GM18520 (cell line): Measurements from ENCODE around the gene WDR46.

ENCODE experiments used
- ATAC-seq: cut with Tn5 transposase; IDR thresholded peaks from one replicate; pipeline ENCODE4 v1.9.1; 2021; ENCODE audit not compliant: unreplicated experiment

The WDR46 gene

DNA sequence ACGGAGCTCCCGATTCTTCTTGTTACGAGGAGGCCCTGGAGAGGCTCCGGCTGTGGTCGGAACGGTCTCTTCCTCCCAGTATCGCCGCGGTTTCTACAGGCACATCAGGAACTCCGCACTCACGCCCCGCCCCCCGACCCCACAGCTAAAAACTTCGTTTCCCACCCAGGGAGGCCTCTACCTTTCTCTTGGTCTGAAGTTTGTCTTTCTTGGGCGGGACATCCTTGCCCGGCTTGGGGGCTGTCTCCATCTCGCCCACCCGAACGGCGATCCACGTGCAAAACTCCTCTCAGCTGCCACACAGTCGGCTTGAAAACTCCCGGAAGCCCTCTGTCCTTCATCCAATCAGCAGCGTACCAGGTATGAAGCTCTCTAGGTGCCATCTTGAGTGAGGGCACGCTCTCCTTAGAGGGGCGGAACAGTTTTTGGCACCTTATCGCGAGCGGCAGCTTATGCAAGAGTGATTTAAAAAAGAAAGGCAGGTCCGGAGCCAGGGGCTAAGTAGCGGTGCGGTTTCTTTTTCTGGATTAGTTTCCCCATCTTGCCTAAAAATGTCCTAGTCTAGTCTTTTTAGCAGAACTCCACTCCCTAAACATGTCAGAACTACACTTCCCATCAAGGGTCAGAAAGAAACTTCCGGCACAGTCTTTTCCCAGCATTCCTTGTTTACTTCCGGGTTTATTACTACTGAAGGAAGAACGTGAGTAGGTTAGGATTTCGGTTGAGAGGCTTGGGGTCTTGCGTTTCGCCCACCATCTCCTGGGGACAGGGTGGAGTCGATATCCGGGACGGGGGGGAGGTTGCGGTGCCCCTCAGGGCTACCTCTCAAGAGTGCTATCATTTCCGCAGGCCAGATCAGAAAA lies at the start of gene WDR46, which contains the start of gene PFDN6:
Gene WDR46, minus strand, starts transcription at position 319 of the 863 bp plus-strand sequence. Its CDS starts 69 bp downstream, at position 250.
Gene PFDN6, plus strand, starts transcription at position 681 of the 863 bp plus-strand sequence. CDS start 256 bp downstream, outside the sequence.
- peak; percentile 84 for ATAC-seq

DNA sequence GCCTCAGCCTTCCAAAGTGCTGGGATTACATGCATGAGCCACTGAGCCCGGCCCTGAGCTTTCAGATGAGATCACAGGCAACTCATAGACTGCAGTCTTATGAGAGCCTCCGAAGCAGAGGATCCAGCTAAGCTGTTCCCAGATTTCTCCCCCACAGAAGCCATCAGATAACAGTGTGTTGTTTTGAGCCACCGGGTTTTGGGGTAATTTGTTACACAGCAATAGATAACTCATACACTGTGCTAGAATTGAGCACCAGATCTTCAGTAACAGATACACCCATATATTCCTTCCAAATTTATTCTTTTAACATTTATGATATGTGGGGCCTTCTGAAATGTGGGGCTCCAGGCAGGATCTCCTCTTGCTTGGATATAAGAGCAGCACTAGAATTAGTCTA lies 47.5 kb upstream of the WDR46 start:
- ATAC-seq = no peak

- ATAC-seq = no peak
Measured at GRCh38 chr6:33335916-33336315, 46.9 kb upstream of the WDR46 start.

DNA sequence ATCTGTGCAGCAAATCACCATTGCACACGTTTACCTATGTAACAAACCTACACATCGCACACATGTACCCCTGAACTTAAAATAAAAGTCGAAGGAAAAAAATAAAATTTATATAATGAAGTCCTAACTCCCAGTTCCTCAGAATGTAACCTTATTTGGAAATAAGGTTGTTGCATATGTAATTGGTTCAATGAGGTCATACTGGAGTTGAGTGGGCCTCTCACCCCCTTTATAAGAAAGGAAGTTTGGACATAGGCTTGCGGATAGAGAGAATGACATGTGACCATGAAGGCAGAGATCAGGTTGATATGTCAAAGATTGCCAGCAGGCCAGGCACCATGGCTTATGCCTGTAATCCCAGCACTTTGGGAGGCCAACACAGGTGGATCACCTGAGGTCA lies 44.6 kb upstream of the WDR46 start:
- ATAC-seq = no peak

- no peak for ATAC-seq
Measured at GRCh38 chr6:33330736-33331135, 41.7 kb upstream of the WDR46 start.

DNA sequence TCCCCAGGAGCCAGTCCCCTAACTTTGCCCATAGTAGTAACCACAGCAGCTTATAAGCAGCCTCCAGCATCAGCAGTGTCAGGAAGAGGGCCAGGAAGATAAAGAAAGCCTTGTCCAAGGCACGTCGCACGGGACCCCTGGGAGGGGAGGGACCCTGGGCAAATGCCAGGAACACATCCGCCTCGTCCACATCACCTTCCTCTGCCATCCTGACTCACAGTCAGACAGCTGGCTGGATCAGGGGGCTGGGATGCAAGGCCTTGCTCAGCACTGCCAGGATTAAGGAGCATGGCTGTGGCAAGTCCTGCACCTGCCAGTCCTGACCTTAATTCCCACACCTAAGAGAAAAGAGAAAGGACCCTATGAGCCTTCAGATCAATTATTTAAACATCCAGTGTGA lies 40.0 kb upstream of the WDR46 start:
- ATAC-seq = no peak

- ATAC-seq = no peak
Measured at GRCh38 chr6:33324125-33324524, 35.1 kb upstream of the WDR46 start.

DNA sequence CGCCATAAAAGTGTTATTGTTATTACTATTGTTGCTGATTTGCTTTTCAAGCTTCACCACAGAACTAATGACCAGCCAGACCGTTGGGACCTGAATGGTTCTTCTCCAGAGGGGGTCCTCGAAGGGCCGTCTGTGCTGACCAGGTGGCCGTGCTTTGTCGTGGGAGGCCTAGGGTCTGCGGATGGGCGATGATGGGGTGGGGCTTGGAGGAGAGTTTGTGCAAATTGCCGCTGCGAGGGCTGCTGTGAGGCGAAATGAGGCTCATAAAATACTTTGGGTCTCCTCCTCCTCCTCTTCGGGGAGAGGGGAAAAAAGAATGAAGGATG lies 34.5 kb upstream of the WDR46 start:
- peak; percentile 9 for ATAC-seq

GRCh38 chr6:33321227-33321626 lies 32.2 kb upstream of the WDR46 start:
- no peak for ATAC-seq

- no peak for ATAC-seq
Measured at GRCh38 chr6:33320315-33321181, 31.5 kb upstream of the WDR46 start.

DNA sequence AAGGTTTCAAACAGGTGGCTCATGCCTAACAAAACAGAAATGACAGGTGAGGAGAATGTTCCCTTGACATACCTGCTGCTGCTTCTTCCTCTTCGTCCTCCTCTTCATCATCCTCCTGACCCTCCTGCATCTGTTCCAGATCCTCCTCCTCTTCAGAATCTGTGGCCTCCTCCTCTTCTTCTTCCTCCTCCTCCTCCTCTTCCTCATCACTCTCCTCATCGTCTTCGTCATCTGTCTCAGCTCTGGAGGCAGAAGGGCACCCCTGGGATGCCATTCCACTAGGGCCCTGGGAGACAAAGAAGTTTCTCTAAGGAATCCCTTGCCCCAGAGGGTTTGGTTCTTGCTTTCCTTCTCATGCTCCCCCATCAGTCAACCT lies 30.9 kb upstream of the WDR46 start:
- ATAC-seq = no peak

DNA sequence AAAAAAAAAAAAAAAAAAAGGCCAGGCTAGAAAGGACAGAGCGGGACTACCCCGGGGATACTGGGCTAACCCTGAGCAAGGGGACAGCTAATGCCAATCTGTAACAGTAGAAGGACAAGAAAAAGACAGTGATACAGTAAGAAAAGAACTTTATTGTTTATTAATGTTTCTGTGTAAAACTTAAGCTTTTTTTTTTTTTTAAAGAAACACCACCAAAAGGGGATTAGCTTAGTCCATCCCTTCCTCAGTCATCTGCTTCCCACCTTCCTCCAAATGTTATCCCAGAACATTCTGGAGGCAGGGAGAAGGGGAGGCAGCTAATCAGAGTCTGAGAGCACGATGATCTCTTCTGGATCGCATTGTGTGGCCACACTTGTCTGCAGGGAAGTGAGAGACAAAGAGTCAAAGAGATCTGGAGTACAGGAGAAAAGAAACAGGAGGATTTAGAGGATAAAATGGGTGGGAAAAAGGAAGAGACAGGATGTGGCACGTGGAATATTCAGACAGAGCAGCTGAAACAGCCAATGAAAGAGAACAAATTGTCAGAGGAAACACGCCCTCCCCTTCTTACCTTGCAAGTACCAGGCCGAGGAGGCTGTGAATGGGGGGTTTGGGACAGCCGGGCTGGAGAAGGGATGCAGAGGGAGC lies 29.5 kb upstream of the WDR46 start:
- no peak for ATAC-seq

DNA sequence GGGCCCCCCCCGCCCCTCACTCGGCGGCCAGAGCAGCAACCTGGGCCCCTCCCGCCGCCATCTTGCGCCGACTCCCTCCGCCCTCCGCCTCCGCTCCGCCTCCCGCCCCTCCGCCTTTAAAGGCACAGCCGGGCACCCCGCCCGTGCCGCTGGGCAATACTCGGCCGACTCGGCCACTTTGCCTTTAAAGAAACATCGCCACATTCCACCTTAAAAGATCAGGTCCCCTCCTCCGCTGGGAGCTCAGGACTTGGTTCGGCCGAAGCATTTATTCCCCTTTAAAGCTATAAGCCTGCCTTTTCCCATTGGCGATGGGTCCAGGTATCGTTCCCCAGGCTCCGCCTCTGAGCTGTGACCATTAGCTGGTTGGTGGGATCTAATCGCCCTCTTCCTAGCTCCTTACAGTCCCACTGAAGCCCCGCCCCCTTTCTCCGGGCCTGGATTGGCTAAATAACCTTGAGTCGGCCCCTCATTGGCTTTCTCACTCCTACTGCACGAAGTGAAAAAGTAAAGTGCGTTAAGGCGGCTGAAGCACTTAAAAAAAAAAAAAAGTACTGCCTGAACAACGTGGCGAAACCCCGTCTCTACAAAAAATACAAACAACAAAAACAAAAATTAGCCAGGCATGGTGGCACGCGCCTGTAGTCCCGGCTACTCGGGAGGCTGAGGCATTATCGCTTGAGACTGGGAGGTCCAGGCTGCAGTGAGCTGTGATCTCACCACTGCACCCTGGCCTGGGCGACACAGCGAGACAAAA lies 28.8 kb upstream of the WDR46 start, which contains the start of gene ZBTB22:
Gene ZBTB22, minus strand, starts transcription at position 76 of the 757 bp plus-strand sequence. CDS start 828 bp downstream, outside the sequence.
- peak; percentile 37 for ATAC-seq

DNA sequence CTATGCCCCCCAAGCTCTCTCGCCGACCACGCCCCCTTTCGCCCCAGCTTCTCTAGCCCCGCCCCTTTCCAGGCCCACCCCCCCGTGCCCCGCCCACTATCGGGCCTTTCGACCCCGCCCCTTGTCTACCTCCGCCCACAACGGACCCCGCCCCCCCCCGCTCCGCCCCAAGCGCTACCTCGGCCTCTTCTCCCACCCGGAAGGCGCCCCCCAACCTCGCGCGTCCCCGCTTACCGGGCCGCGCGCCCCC lies 28.3 kb upstream of the WDR46 start:
- ATAC-seq = no peak

GRCh38 chr6:33316603-33317418 lies 27.8 kb upstream of the WDR46 start:
- no peak for ATAC-seq

GRCh38 chr6:33315793-33316602 lies 27.0 kb upstream of the WDR46 start:
- no peak for ATAC-seq

DNA sequence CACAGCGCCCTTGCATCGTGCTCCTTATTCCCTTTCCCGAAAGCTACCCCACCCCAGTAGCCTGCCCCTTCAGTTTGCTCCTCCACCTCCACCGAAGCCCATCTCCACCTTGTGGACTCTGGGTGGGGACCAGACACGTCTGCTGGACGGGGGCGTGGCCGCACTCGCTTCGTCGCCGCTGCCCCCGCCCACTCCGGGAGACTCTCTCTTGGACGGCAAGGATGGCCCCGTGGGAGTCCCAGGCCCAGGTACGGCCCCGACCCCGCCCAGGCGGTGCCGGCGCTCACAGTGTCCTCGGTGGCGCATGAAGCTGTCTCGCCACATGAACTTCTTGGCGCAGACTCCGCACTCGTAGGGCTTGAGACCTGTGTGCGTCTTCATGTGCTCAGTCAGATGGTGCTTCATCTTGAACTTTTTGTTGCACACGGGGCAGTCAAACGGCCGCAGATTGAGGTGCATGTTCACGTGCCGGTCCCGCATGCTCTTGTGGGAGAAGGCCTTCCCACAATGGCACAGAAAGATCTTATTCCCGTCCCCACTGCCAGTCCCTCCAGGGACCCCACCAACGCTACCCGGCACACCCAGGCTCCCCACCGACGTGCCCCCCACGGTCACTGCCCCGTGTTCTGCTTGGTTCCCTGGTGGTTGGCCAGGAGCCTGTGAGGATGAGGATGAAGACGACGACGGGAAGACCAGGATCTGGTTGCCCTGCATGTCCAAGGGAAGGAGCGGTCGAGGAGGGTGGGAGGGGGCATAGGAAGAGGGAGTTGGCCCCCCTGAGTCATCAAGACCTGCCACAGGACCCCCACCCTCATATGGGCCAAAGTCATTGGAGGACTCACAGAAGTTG lies 26.1 kb upstream of the WDR46 start:
- no peak for ATAC-seq

GRCh38 chr6:33314515-33314942 lies 25.5 kb upstream of the WDR46 start:
- no peak for ATAC-seq
